H1 (cell line): Measurements from ENCODE around the gene MACF1. TPM values are rescaled to one million over a fixed set of nuclear protein-coding genes. Genes with fewer than 3 reads are reported as not detected.

Experiments used
- KDM4A ChIP-seq: IDR thresholded peaks from one replicate; pipeline ENCODE4 v1.7.1; 2012; ENCODE audit warnings: low read depth, mild to moderate bottlenecking, moderate library complexity, low read length, inconsistent platforms; ENCODE audit not compliant: severe bottlenecking
- SUZ12 ChIP-seq: fragments of 200-600 bp; sonication (generic); IDR thresholded peaks from 2 replicates; pipeline ENCODE4 v1.6.1; 2012; ENCODE audit warnings: mild to moderate bottlenecking, inconsistent platforms, low read length, moderate library complexity, mixed read lengths
- YY1 ChIP-seq: IDR thresholded peaks from 2 replicates; pipeline ENCODE4 v1.6.1; 2011; ENCODE audit warnings: low read depth, mild to moderate bottlenecking, low read length
- polyA plus RNA-seq, 7 experiments: library from polyadenylated mRNA; depleted of rRNA in 3 of 7; stranded (reverse) in 5 of 7; unstranded in 2 of 7; fragments of >200 nt in 5 of 7; fragments of 200-250 nt in 2 of 7; gene quantifications; 1 replicate in 5 of 7; 2 replicates in 1 of 7; 4 replicates in 1 of 7; pipeline versions ENCODE4 v1.2.1 to v1.2.3, GENCODE V29; 2011 to 2013; ENCODE audit warnings: missing spikeins in 2 of 7, mixed read lengths in 2 of 7
- total RNA-seq: library from RNA; stranded (reverse); fragmentation: NEBNext Ultra II Directional; extraction: Animal tissue kit (Norgen Biotek cat#: 25700); gene quantifications from 2 replicates; pipeline ENCODE4 v1.2.1, GENCODE V29; 2021
- TF ChIP-seq, protein P1 (sequence below): fragments of 300-600 bp; sonication (generic); IDR thresholded peaks from 2 replicates; pipeline ENCODE4 v1.7.1; 2012; ENCODE audit warnings: low read length, moderate library complexity, mild to moderate bottlenecking, inconsistent platforms; ENCODE audit not compliant: insufficient replicate concordance

Gene MACF1
- total and polyA plus RNA-seq, 2 of the 8 experiments (the other 6 are each of a cell fraction or from before 2014, with no cell fraction given), result 59.8 to 285 TPM

DNA sequence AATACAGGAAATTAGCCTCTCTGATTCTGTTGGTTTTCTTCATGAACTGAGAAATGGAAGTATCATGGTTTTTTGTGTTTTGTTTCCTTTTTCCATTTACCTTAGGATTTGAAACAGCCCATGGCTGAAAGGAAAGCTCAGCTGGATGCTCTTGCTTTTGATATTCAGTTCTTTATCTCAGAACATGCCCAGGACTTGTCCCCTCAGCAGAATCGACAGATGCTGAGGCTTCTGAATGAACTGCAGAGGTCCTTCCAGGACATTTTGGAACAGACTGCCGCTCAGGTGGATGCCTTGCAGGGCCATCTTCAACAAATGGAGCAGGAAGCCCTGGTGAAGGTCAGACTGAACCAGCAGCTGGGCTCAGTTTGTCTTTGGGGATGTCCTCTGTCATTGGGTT, 142.4 kb downstream of the MACF1 start (continued):
- TF ChIP-seq, protein P1, sequence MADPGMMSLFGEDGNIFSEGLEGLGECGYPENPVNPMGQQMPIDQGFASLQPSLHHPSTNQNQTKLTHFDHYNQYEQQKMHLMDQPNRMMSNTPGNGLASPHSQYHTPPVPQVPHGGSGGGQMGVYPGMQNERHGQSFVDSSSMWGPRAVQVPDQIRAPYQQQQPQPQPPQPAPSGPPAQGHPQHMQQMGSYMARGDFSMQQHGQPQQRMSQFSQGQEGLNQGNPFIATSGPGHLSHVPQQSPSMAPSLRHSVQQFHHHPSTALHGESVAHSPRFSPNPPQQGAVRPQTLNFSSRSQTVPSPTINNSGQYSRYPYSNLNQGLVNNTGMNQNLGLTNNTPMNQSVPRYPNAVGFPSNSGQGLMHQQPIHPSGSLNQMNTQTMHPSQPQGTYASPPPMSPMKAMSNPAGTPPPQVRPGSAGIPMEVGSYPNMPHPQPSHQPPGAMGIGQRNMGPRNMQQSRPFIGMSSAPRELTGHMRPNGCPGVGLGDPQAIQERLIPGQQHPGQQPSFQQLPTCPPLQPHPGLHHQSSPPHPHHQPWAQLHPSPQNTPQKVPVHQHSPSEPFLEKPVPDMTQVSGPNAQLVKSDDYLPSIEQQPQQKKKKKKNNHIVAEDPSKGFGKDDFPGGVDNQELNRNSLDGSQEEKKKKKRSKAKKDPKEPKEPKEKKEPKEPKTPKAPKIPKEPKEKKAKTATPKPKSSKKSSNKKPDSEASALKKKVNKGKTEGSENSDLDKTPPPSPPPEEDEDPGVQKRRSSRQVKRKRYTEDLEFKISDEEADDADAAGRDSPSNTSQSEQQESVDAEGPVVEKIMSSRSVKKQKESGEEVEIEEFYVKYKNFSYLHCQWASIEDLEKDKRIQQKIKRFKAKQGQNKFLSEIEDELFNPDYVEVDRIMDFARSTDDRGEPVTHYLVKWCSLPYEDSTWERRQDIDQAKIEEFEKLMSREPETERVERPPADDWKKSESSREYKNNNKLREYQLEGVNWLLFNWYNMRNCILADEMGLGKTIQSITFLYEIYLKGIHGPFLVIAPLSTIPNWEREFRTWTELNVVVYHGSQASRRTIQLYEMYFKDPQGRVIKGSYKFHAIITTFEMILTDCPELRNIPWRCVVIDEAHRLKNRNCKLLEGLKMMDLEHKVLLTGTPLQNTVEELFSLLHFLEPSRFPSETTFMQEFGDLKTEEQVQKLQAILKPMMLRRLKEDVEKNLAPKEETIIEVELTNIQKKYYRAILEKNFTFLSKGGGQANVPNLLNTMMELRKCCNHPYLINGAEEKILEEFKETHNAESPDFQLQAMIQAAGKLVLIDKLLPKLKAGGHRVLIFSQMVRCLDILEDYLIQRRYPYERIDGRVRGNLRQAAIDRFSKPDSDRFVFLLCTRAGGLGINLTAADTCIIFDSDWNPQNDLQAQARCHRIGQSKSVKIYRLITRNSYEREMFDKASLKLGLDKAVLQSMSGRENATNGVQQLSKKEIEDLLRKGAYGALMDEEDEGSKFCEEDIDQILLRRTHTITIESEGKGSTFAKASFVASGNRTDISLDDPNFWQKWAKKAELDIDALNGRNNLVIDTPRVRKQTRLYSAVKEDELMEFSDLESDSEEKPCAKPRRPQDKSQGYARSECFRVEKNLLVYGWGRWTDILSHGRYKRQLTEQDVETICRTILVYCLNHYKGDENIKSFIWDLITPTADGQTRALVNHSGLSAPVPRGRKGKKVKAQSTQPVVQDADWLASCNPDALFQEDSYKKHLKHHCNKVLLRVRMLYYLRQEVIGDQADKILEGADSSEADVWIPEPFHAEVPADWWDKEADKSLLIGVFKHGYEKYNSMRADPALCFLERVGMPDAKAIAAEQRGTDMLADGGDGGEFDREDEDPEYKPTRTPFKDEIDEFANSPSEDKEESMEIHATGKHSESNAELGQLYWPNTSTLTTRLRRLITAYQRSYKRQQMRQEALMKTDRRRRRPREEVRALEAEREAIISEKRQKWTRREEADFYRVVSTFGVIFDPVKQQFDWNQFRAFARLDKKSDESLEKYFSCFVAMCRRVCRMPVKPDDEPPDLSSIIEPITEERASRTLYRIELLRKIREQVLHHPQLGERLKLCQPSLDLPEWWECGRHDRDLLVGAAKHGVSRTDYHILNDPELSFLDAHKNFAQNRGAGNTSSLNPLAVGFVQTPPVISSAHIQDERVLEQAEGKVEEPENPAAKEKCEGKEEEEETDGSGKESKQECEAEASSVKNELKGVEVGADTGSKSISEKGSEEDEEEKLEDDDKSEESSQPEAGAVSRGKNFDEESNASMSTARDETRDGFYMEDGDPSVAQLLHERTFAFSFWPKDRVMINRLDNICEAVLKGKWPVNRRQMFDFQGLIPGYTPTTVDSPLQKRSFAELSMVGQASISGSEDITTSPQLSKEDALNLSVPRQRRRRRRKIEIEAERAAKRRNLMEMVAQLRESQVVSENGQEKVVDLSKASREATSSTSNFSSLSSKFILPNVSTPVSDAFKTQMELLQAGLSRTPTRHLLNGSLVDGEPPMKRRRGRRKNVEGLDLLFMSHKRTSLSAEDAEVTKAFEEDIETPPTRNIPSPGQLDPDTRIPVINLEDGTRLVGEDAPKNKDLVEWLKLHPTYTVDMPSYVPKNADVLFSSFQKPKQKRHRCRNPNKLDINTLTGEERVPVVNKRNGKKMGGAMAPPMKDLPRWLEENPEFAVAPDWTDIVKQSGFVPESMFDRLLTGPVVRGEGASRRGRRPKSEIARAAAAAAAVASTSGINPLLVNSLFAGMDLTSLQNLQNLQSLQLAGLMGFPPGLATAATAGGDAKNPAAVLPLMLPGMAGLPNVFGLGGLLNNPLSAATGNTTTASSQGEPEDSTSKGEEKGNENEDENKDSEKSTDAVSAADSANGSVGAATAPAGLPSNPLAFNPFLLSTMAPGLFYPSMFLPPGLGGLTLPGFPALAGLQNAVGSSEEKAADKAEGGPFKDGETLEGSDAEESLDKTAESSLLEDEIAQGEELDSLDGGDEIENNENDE, result no peak
- TF ChIP-seq YY1 (no peak), SUZ12 (no peak), KDM4A (no peak)
